PFSK-1 (cell line): Measurements from ENCODE around the gene IRAK1.

Experiments used
- FOXP2 ChIP-seq: optimal IDR thresholded peaks from 2 replicates; pipeline ENCODE3; 2011; ENCODE audit warnings: borderline replicate concordance, control low read depth, inconsistent platforms; ENCODE audit not compliant: insufficient read depth; ENCODE audit errors: extremely low read length, extremely low read depth
- POLR2AphosphoS5 ChIP-seq: IDR thresholded peaks from 2 replicates; pipeline ENCODE4 v1.6.1; 2012; ENCODE audit warnings: low read depth, mild to moderate bottlenecking, control low read depth, low read length, moderate library complexity
- REST ChIP-seq, 2 experiments: IDR thresholded peaks; 2 replicates each; pipeline versions ENCODE4 v1.6.1 to v1.8.0; 2011 to 2012; ENCODE audit warnings: low read depth in 2 of 2, low read length in 2 of 2, control low read depth in 1 of 2, inconsistent platforms in 1 of 2, mild to moderate bottlenecking in 1 of 2, moderate library complexity in 1 of 2; ENCODE audit not compliant: insufficient read depth in 1 of 2
- SIN3A ChIP-seq: IDR thresholded peaks from 2 replicates; pipeline ENCODE4 v1.6.1; 2012; ENCODE audit warnings: mild to moderate bottlenecking, low read length, moderate library complexity, borderline replicate concordance; ENCODE audit not compliant: insufficient read depth
- TAF1 ChIP-seq: IDR thresholded peaks from 2 replicates; pipeline ENCODE4 v1.6.1; 2012; ENCODE audit warnings: low read length, control low read depth, borderline replicate concordance; ENCODE audit not compliant: insufficient read depth

Gene IRAK1

GRCh38 chrX:153981771-153982533 lies 37.8 kb downstream of the IRAK1 start:
- TF ChIP-seq POLR2AphosphoS5, result no peak
- no peak for TF ChIP-seq SIN3A
- no peak for TF ChIP-seq FOXP2
- TF ChIP-seq REST (IDR thresholded peaks at IDR 0.05; ENCODE audit: insufficient read depth in 1 of 2, low read depth in 2 of 2, low read length in 2 of 2), result no peak
- TF ChIP-seq TAF1, result no peak

- TF ChIP-seq POLR2AphosphoS5 (no peak), FOXP2 (no peak), REST (IDR thresholded peaks at IDR 0.05; ENCODE audit: insufficient read depth in 1 of 2, low read depth in 2 of 2, low read length in 2 of 2) (no peak), TAF1 (no peak), SIN3A (no peak)
Observed at GRCh38 chrX:153981231-153981630, 38.5 kb downstream of the IRAK1 start.

- TF ChIP-seq SIN3A, result no peak
- no peak for TF ChIP-seq POLR2AphosphoS5
- TF ChIP-seq FOXP2, result no peak
- no peak for TF ChIP-seq TAF1
- no peak for TF ChIP-seq REST (IDR thresholded peaks at IDR 0.05; ENCODE audit: insufficient read depth in 1 of 2, low read depth in 2 of 2, low read length in 2 of 2)
Observed at GRCh38 chrX:153974726-153975286, 44.9 kb downstream of the IRAK1 start.

GRCh38 chrX:153974003-153974725 lies 45.5 kb downstream of the IRAK1 start:
- TF ChIP-seq TAF1, result no peak
- TF ChIP-seq FOXP2, result no peak
- no peak for TF ChIP-seq REST (IDR thresholded peaks at IDR 0.05; ENCODE audit: insufficient read depth in 1 of 2, low read depth in 2 of 2, low read length in 2 of 2)
- TF ChIP-seq POLR2AphosphoS5, result no peak
- no peak for TF ChIP-seq SIN3A
